Stimulated activated CD4-positive, alpha-beta T cell treated with anti-CD3 and anti-CD28 coated beads, Interleukin-1b, Interleukin-23, amount 100 ng/mL, for 1 hour (primary cell): ENCODE results near the gene CYTH3.
"Not testable (repeated sequence)": the region's sequence is repeated elsewhere in the genome, so short reads cannot be mapped to it uniquely, and the experiment has no call there.

Experiments
- DNase-seq, 2 donors: peaks; one replicate each; pipeline ENCODE4 v3.0.0-alpha.2; 2020; ENCODE audit warnings: low read depth in 2 of 2

CYTH3 gene

GRCh38 chr7:6232534-6232933 lies 39.9 kb downstream of the CYTH3 start:
- DNase-seq: no peak

DNA sequence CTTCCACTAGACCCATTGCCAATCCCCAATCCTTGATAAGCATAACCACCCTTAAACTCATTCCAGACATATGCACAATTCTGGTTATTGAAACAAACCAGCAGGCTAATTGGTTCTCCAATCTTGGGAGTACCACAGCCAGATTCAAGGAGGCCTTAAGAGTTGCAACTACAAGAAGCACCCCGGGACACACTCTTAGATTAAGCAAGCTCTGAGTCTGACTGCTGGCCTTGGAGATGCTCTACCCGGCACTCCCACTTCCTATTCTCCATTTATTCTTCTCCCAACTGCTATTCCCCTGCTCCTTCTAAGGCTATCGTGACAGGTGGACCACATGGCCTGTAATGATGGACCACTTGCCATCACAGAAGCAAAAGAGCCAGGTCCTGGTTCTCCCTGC lies 40.3 kb downstream of the CYTH3 start:
- no peak for DNase-seq

DNA sequence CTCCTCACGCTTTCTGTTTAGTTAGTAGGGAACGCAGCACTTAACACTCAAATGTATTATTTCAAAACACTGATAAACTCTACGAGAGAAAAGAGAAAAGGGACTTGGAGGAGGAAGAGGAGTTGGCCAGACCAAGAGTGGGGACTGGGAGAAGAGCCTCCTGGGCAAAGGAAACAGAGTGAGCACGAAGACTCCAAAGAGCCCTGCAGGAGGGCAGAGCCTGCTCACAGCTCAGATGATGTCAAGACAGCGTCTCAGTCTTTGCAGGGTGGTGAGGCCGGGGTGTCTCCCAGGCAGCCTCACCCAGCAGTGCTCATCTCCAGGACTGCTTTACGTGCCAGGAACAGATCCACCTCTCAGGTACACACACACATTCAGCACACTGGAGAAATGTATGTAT lies 41.2 kb downstream of the CYTH3 start:
- DNase-seq: no peak

GRCh38 chr7:6229284-6229683 lies 43.1 kb downstream of the CYTH3 start:
- DNase-seq: not testable (repeated sequence)

DNA sequence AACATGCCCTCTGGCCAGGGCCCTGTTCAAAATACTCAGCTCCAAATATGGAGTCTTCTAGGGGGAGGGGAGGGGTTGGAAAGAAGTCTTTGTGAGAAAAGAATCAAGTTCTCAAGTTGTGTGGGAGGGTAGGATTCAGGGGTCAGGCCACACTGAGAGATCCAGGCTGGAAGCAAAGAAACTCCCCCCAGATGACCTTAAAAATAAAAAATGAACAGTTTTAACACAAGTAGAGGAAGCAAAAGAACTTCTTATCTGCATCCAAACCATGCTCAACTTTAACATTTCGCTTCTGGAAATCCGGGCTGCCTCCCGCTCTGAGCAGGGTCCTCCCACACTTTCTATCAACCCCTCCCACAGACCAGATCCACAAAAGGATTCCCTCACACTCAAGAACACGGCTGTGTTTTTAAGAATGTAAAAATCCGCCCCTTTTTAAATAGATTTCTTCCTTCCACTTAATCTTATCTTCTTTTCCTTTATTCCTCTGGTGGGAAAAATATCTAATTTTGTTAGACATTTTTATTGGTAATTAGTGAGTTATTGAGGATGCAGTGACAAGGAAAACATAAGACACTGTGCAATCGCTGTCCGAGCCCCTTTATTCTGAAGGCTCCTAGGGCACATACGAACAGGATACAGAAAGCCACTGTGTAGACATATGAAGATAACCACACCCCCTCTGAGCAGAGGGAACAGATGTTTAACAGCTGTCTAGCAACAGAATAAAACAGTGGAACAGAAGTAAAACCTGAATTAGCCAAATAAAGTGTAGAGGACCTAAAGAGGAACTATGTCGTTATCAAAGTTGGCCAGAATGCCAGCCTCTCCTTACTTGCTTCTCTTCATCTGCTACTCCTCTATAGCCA lies 43.8 kb downstream of the CYTH3 start:
- no peak for DNase-seq

GRCh38 chr7:6227294-6227846 lies 45.1 kb downstream of the CYTH3 start:
- DNase-seq: no peak

DNA sequence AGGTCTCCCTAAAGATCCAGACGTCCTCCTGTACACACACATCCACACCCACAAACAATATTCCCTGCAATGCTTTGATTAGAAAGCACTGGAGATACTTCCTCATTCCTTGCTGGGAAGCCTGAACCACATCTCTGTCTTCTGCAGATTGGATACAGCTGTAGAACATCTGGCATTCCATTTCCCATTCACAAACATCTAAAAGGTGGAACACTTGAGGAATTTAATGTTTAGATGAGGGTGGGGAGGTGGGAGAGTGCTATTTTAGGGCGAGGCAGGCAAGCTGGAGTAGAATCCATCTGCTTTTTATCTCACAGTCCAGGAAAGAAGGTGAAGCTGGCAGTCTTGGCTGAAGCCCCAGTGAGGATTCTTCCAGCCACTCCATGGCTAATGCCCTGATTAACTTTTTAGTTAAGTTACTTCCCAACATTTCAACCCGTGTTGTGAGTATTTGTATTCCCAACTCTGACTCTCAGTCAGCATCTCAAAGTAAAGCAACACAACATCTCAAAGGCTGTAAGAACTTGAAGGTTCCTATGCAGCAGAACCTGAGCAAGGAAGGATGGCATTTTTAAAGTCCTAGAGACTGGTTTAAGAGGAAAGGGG lies 46.1 kb downstream of the CYTH3 start:
- DNase-seq: no peak

DNA sequence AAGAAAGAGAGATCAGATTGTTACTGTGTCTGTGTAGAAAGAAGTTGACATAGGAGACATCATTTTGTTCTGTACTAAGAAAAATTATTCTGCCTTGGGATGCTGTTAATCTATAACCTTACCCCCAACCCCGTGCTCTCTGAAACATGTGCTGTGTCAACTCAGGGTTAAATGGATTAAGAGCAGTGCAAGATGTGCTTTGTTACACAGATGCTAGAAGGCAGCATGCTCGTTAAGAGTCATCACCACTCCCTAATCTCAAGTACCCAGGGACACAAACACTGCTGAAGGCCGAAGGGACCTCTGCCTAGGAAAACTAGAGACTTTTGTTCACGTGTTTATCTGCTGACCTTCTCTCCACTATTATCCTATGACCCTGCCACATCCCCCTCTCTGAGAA lies 49.0 kb downstream of the CYTH3 start:
- not testable (repeated sequence) for DNase-seq

DNA sequence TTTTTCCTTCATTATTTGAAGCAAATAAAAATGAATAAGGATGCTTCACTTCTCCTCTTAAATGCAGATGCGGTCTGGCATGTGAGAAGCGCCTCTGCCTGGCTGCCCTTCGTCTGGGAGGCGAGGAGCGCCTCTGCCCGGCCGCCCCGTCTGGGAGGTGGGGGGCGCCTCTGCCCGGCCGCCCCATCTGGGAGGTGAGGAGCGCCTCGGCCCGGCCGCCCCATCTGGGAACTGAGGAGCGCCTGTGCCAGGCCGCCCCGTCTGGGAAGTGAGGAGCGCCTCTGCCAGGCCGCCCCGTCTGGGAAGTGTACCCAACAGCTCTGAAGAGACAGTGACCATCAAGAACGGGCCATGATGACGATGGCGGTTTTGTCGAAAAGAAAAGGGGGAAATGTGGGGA lies 49.4 kb downstream of the CYTH3 start:
- not testable (repeated sequence) for DNase-seq

GRCh38 chr7:6221340-6222319 lies 50.8 kb downstream of the CYTH3 start:
- no peak for DNase-seq

- DNase-seq: no peak
These were observed 54.1 kb downstream of the CYTH3 start for GRCh38 chr7:6218329-6218728.

GRCh38 chr7:6212008-6212407 lies 60.4 kb downstream of the CYTH3 start:
- no peak for DNase-seq

- DNase-seq: no peak
These were observed 61.6 kb downstream of the CYTH3 start for GRCh38 chr7:6210621-6211372.

DNA sequence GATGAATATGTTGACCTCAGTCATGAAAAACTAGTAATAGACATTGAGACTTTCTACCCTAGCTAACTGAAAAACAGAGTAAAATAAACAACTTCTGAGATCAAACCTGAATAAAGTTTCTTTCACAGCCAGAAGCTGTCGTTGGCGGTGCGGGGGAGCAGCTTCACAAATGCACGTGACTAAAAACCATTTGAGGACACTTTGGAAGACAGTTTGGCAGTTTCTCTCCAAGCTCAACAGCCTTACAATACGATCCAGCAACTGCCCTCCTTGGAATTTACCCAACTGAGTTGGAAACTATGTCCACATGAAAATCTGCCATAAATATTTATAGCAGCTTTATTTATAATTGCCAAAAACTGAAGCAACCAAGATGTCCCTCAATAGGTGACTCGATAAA lies 63.1 kb downstream of the CYTH3 start:
- no peak for DNase-seq

DNA sequence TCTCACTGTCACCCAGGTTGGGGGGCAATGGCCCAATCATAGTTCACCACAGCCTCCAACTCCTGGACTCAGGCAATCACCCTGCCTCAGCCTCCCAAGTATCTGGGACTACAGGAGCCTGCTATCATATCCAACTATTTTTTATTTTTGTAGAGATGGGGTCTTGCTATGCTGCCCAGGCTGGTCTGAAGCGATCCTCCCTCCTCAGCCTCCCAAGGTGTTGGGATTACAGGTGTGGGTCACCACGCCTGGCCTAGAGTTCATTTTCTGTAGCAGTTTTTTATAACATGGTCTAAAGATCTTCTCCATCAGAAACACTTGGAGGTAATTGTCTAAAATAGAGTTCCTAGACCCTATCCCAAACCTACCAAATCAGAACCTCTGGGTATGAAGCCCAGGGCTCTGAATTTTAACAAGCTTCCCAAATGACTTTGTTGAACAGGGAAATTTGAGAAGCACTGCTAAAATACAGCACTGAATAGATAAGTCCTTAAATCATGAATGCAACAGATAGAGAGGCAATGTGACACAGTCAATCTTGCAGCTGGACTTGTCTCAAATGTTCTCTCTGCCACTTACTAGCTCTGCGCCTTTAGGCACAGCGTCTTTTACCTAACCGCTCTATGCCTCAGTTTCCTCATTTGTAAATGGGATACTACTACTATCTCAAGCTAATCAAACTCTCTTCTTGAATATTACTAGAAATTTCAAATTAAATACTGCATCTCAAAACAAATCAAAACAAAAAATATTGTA lies 63.7 kb downstream of the CYTH3 start:
- no peak for DNase-seq

GRCh38 chr7:6205971-6206660 lies 66.3 kb downstream of the CYTH3 start:
- no peak for DNase-seq

- DNase-seq: no peak
These were observed 69.0 kb downstream of the CYTH3 start for GRCh38 chr7:6203381-6203780.

- DNase-seq: no peak
These were observed 70.3 kb downstream of the CYTH3 start for GRCh38 chr7:6202117-6202516.

DNA sequence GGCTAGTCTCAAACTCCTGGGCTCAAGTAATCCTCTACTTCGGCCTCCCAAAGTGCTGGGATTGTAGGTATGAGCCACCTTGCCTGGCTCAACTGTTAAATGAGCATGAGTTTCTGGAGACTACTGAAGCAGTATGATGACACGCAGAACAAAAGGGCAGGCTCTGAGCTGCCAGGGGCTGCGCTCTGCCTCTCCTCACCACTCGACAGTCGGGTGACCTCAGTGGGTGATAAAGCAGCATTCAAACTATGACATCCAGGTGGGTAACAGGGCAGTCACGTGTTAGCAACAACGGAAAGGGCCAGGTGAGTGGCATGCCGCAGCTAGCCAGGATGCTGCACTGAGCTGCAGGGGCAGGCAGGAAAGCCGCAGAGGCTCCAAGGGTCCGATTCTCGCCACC lies 71.5 kb downstream of the CYTH3 start:
- DNase-seq: no peak
